Activated T-helper 2 cell treated with anti-CD3 and anti-CD28 coated beads, Interferon-gamma antibody, Interleukin-2, Interleukin-4, amounts not matched to agents 10 μg/mL and 5 μg/mL and 100 μg/mL, durations not matched to agents 14 hours and 24 hours and 36 hours (primary cell): Measurements from ENCODE around the gene DUOXA2. TPM values are rescaled to one million over a fixed set of nuclear protein-coding genes. Genes with fewer than 3 reads are reported as not detected.
"Not testable (repeated sequence)": the region's sequence is repeated elsewhere in the genome, so short reads cannot be mapped to it uniquely, and the experiment has no call there.

Source experiments
- DNase-seq: peaks from one replicate; pipeline ENCODE4 v3.0.0; 2021; ENCODE audit warnings: low spot score
- H3K27ac Mint-ChIP-seq: one replicate; pipeline ENCODE4 v1.8.0; 2021; ENCODE audit warnings: mixed read lengths
- H3K27me3 Mint-ChIP-seq: one replicate; pipeline ENCODE4 v1.8.0; 2021; ENCODE audit warnings: low read depth, mixed read lengths
- H3K36me3 Mint-ChIP-seq: one replicate; pipeline ENCODE4 v1.8.0; 2021; ENCODE audit warnings: low read depth, mixed read lengths
- H3K4me1 Mint-ChIP-seq: one replicate; pipeline ENCODE4 v1.8.0; 2021; ENCODE audit warnings: low read depth, mixed read lengths
- H3K4me3 Mint-ChIP-seq: one replicate; pipeline ENCODE4 v1.8.0; 2021; ENCODE audit warnings: low read depth, mild to moderate bottlenecking, moderate library complexity, mixed read lengths
- H3K9me3 Mint-ChIP-seq: one replicate; pipeline ENCODE4 v1.8.0; 2021; ENCODE audit warnings: mixed read lengths
- intact Hi-C: fragments of 100-400 bp; cut with micrococcal nuclease; formaldehyde crosslinking; loops from one replicate; pipeline ENCODE4 v1.15.1; 2023
- total RNA-seq: library from RNA; stranded (reverse); gene quantifications from 2 replicates; pipeline ENCODE4 v1.2.3, GENCODE V29; 2022

Gene DUOXA2
- total RNA-seq, 1 donor from 2014 or later = not detected

DNA sequence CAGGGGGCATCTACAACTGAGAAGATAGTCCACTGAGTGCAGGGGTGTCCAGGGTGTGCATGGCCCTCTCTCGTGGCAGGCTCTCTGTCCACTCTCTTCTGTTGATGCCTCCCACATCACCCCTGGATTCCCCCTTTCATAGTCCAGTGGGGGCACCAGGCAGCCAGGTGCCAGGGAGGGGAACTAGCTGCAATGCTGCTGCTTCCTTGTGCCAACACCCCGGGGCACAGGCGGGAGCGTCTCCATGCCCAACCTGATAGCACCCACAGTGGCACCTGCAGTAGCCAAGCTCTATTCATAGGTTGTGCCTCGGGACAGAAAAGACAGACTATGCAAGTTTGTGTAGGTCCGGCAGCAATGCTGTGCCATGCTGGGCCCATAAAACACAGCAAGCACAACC lies 11.9 kb upstream of the DUOXA2 start:
- H3K27ac Mint-ChIP-seq = no peak overlapping the region
- no peak for DNase-seq
- no peaks in the 10 kb centered on the region for H3K27me3 Mint-ChIP-seq
- H3K9me3 Mint-ChIP-seq = no peaks in the 10 kb centered on the region
- no peak overlapping the region for H3K4me3 Mint-ChIP-seq
- no peaks in the 10 kb centered on the region for H3K4me1 Mint-ChIP-seq
- intact Hi-C loops = no loop called here
- no peaks in the 10 kb centered on the region for H3K36me3 Mint-ChIP-seq

DNA sequence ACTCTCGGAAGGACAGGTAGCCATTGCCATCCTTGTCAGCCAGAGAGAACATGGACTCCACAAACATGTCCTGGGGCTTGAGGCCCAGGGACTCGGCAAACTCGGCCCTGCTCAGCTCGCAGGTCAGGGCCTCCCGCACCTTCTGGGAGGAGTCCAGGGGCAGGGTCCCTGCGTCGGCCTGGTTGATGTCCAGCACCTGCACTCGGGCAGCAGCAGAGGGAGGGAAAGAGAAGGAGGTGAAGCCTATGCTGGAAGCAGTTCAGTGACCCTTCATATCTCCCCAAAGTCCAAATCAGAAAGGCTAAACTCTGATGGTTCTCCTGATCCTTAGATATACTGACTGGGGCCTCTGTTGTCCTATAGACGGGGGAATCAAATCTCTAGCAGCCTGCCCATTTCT lies 10.0 kb upstream of the DUOXA2 start:
- not testable (repeated sequence) for H3K36me3 Mint-ChIP-seq, H3K27me3 Mint-ChIP-seq

DNA sequence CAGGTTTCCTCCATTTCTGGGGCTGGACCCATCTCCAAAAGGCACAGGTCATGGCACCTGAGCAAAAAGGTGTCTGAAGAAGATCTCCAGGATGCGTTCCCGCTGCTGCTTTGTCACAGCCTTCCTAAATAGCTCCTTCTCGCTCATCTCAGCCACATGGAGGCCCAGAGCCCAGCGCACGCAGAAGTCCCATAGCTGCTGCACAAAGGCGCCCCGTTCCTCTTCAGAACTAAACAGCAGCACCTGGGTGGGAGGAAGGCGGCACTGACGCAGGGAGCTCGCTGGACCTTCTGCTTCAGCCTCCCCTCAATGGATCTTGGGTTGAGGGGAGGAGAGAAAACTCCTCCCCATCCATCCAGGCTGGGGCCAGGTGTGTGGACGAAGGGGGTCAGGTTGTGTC lies 8.5 kb upstream of the DUOXA2 start:
- Mint-ChIP-seq H3K27ac (no peak overlapping the region), H3K4me1 (no peaks in the 10 kb centered on the region), H3K36me3 (no peaks in the 10 kb centered on the region), H3K27me3 (peaks cover 17% of the 10 kb centered on the region), H3K9me3 (no peaks in the 10 kb centered on the region), H3K4me3 (no peak overlapping the region)
- DNase-seq = no peak
- intact Hi-C loops = no loop called here

More for the DNA sequence above, 10.0 kb upstream of the DUOXA2 start:
- H3K4me1 Mint-ChIP-seq, intact Hi-C loops, H3K9me3 Mint-ChIP-seq, DNase-seq, H3K27ac Mint-ChIP-seq, H3K4me3 Mint-ChIP-seq: not testable (repeated sequence)

DNA sequence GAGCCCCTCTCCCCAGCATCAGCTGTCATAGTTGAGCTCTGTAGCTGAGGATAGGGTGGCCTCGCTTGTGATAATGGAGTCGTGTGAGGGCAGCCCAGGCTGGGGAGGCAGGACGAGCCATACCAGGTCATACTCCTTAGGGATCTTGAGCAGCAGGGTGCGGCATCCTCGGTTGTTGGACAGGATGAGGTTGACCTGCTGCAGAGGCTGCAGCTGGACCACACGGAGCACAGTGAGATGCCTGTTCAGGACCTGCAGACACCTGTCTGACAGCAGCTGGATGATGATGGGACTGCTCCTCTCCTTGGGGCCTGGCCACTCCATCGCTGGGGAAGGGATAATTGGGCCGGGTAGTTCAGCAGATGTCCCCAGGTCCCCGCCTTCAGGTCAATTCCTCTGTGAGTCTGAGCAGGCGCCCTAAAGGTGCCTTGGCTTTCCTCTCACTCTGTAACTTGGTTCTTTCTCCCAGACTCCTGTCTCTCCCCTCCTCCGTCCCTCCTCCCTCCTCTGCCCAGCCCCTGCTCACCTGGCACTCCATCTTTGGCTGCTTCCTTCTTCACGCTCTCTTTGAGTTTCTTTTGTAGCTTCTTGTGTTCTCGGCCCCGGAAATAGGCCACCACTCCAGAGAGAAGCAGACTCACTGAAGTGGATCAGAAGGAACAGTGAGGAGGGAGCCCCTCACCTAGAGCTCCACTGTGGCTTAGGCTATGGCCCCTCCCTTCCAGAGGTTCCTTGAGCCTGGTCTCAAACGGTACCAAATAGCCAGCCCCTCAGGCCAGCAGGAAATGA lies 7.9 kb upstream of the DUOXA2 start:
- no peaks in the 10 kb centered on the region for H3K9me3 Mint-ChIP-seq
- no peak overlapping the region for H3K27ac Mint-ChIP-seq
- no peak overlapping the region for H3K4me3 Mint-ChIP-seq
- DNase-seq = no peak
- intact Hi-C loops = no loop called here
- peaks cover 18% of the 10 kb centered on the region for H3K27me3 Mint-ChIP-seq
- no peaks in the 10 kb centered on the region for H3K36me3 Mint-ChIP-seq
- no peaks in the 10 kb centered on the region for H3K4me1 Mint-ChIP-seq

DNA sequence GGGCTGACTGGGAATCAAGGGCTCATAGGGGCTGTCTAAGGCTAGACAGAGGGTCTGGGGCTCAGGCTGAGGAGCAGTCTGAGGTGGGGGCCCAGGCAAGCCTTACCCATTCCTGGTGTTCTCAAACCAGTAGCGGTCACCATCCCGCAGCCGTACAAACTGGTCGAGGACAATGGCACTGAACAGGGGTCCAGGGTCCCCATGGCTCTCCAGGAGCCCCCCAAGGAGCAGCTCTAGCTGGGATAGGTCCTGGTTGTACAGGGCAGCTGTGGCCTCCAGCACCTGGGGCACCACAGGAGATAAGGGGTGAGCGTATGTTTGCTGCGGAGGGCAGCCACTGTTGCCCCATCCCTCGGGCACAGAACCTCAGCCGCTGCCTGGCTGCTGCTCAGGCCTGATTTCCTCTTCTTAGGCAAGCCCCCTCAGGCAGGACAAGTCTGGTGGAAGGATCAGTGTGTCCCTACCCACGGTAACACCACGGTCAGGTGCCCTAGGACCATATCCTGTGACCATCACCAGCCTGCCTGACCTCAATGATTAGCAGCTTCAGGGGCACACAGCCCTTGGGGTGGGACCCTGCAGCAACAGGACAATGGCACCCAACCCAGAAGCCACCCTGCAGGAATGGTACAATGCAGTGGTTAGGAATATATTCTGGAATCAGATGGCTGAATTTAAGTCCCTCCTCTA lies 6.0 kb upstream of the DUOXA2 start:
- no peaks in the 10 kb centered on the region for H3K36me3 Mint-ChIP-seq
- H3K27ac Mint-ChIP-seq = no peak overlapping the region
- H3K27me3 Mint-ChIP-seq = peaks cover 31% of the 10 kb centered on the region
- intact Hi-C loops = no loop called here
- DNase-seq = no peak
- H3K9me3 Mint-ChIP-seq = no peaks in the 10 kb centered on the region
- no peak overlapping the region for H3K4me3 Mint-ChIP-seq
- peaks cover 5% of the 10 kb centered on the region for H3K4me1 Mint-ChIP-seq

DNA sequence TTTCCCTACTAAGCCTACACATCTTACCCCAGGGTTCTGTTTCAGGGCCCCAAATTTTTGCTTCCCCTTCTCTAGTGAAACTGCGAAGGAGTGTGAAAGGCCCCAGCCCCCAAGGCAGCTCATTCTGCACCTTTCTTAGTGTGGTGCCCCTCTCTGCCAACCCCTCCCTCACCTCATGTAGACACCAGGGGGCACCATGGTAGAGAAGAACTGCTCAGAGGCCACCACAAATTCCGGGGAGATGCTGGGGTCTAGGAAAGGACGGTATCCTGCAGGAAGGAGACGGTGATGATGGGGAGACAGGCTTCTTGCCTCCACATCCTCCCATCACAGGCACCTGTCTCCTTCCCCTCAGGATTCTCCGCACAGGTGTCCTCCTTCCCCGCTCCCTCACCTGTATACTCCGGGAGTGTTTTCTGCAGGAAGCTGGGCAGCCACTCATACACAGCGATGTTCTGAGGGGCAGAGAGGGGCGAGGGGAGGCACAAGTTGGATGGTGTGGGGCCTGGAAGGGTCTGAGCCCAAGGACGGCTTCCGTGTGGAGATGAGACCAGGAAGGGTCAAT lies 3.8 kb upstream of the DUOXA2 start:
- H3K27ac Mint-ChIP-seq = no peak overlapping the region
- DNase-seq = no peak
- intact Hi-C loops = no loop called here

DNA sequence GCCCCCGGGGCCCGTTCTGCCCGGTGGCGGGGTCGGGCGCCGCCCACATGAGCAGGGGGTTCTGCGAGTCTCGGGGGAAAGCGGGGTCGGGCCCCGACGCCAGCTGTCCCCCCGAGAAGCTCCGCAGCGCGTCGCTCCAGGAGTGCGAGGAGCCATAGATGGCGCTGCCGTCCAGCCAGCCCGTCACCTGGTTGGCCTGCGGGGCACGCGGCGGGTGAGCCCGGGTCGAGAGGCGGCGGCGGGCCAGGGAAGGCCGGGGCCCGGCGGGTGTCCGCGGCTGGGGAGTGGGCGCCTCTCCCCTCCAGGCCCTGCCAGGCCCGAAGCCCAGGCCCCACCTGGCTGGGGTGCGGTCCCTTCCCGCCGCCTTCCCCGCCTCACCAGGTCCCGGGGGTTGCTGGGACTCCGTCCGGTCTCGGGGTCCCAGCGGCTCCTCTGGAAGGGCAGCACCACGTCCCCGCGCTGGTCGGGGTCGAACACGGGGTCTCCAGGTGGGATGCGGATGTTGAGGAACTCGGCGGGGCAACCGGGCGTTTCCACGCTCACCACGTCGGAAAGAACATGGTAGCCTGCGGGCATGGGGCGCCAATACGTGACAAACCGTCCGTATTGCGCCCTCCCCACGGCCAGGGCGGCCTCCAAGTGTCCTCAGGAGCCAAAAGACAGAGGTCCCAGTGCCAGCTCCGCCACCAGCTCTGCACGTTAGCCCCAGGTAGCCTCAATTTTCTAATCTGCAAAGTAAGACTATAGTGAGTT lies 2.6 kb upstream of the DUOXA2 start:
- no peaks in the 10 kb centered on the region for H3K36me3 Mint-ChIP-seq
- intact Hi-C loops = no loop called here
- H3K4me3 Mint-ChIP-seq = no peak overlapping the region
- no peak for DNase-seq
- peaks cover 66% of the 10 kb centered on the region for H3K27me3 Mint-ChIP-seq
- no peak overlapping the region for H3K27ac Mint-ChIP-seq
- peaks cover 11% of the 10 kb centered on the region for H3K4me1 Mint-ChIP-seq
- H3K9me3 Mint-ChIP-seq = no peaks in the 10 kb centered on the region

More for the DNA sequence above, 3.8 kb upstream of the DUOXA2 start:
- H3K9me3 Mint-ChIP-seq = no peaks in the 10 kb centered on the region
- no peak overlapping the region for H3K4me3 Mint-ChIP-seq
- peaks cover 9% of the 10 kb centered on the region for H3K4me1 Mint-ChIP-seq
- H3K27me3 Mint-ChIP-seq = peaks cover 54% of the 10 kb centered on the region
- no peaks in the 10 kb centered on the region for H3K36me3 Mint-ChIP-seq

DNA sequence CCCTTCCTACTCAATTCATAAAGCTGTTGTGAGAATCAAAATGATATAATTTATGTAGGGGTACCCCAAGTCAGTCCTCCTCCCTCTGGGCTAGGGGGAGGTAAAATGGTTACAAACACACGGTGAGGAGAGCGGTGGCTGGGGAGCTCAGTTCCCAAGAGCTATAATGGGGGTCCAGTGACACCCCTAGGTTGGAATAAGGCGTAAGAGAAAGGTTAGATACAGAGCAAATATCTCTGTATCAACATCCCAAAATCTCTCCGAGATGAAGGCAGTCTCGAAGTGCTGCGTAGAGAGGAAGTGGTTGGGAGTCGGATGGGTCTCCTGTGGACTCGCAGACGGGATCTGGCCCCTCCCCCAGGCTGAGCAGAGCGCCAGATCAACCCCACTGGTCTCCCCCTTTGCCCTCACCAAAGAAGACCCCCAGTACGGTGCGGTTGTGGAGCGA lies 2.0 kb upstream of the DUOXA2 start:
- intact Hi-C loops = no loop called here
- H3K4me3 Mint-ChIP-seq = no peak overlapping the region
- no peak for DNase-seq

DNA sequence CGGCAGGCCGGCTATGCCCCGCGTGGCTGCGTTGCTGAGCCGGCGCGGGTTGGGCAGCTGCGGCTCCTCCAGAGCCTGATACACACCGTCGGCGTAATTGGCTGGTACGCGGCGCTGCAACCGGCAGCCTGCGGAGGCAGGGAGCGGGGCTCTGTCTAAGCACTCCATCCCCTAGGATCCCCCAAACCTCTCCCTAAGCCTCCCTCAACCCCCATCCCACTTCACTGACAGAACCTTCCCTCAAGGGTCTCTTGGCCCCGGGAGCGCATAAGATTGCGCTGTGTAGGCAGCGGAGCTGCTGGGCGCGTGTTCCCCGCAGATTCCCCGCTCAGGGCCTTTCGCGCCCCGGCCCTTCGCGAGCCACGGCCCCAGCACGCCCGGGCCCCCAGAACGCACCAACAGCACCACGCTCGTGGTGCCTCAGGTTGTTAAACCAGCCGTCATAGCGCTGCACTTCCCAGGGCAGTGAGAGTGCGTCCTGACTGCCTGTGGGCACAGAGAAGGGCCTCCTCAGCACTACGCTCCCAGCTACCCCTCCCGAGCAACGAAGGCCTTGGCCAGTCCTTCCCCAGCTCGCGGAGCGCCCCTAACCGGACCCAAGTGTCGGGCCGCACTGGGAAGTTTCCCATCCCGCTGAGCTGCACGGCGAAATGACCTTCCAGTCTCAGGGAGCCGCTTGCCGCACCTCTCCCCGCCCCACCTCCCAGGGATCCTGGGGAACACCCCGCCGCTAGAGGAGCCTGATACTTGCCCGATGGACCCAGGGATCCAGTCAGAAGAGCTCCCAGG lies 1.3 kb upstream of the DUOXA2 start:
- DNase-seq = no peak
- Mint-ChIP-seq H3K4me3 (no peak overlapping the region), H3K4me1 (peaks cover 12% of the 10 kb centered on the region)

More for the DNA sequence above, 2.0 kb upstream of the DUOXA2 start:
- Mint-ChIP-seq H3K27me3 (peaks cover 68% of the 10 kb centered on the region), H3K27ac (no peak overlapping the region), H3K9me3 (no peaks in the 10 kb centered on the region), H3K4me1 (peaks cover 11% of the 10 kb centered on the region), H3K36me3 (no peaks in the 10 kb centered on the region)

DNA sequence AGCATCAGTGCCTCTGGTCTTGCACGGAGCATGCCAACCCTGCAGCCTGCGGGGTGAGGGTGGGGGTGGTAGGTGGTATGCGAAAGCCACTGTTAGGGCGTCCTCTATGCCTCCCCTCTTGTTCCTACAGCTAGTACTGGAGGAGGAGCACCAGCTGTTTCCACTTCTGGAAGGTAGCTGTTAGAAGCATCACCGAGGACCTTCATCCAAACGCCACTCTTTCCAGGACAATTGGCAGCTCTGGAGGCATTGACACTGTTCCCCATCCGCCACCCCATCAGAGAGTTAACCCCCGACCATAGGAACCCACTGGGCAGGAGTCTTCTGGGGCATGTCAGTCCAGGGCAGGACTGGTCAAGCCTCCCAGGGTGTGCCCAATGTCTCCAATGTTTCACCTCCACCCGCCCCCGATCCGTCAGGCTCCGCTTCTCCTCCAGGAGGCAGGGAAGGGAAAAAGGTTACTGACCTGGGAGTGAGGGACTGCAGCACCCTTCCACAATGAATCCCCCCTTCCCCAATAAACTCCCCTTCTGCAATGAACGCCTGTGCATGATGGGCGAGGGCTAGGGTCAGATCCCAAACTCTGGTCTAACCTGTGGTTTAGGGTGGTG lies 641 bp upstream of the DUOXA2 start:
- intact Hi-C loops = no loop called here
- no peaks in the 10 kb centered on the region for H3K36me3 Mint-ChIP-seq
- no peak for DNase-seq
- H3K4me3 Mint-ChIP-seq = no peak overlapping the region
- no peak overlapping the region for H3K27ac Mint-ChIP-seq
- H3K4me1 Mint-ChIP-seq = peaks cover 14% of the 10 kb centered on the region
- peaks cover 81% of the 10 kb centered on the region for H3K27me3 Mint-ChIP-seq
- H3K9me3 Mint-ChIP-seq = no peaks in the 10 kb centered on the region

More for the DNA sequence above, 1.3 kb upstream of the DUOXA2 start:
- H3K9me3 Mint-ChIP-seq = no peaks in the 10 kb centered on the region
- no peak overlapping the region for H3K27ac Mint-ChIP-seq
- H3K27me3 Mint-ChIP-seq = peaks cover 74% of the 10 kb centered on the region
- intact Hi-C loops = no loop called here
- H3K36me3 Mint-ChIP-seq = no peaks in the 10 kb centered on the region

DNA sequence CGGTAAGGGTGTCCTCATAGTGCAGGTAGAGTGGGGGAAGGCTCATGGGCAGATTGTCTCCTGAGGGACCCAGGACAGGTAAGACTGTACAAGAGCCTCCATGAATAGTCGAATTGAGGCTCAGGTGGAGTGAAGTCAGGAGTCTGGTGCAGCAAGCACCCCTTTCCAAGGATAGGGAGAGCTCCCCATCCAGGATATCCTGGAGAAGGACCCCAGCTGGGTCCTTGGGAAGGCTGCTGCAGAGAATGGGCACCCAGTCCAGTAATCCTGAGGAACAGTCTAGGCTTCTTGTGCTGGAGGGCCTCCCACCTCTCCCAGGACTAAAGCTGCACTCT lies 592 bp downstream of the DUOXA2 start:
- Mint-ChIP-seq H3K27me3 (peaks cover 77% of the 10 kb centered on the region), H3K9me3 (no peaks in the 10 kb centered on the region), H3K36me3 (no peaks in the 10 kb centered on the region), H3K4me3 (no peak overlapping the region), H3K4me1 (peaks cover 14% of the 10 kb centered on the region), H3K27ac (no peak overlapping the region)
- intact Hi-C loops = no loop called here
- no peak for DNase-seq

DNA sequence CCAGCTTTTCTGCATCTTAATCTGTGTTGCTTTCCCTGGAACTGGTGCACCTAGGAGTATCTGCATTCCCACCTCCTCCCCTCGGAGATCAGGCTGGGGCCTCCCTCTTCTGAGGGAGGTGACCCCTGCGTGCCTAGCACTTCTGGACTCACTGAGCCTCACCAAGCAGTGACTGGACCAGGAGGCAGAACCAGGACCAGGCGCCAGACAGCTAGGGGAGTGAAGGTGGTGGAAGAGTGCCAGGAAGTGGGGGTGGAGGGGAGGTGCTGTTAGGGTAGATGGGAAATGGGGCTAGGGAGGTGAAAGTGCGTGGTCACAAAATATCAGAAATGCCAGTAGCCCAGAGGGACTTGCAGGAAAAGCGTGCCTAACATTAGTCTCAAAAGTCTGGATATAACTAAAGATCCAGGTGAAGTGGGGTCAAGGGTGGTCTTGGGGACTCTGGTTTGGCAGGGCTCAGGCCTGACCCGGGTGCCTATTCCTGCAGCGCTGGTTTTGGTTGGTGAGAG lies 1.2 kb downstream of the DUOXA2 start:
- no peaks in the 10 kb centered on the region for H3K9me3 Mint-ChIP-seq
- H3K4me1 Mint-ChIP-seq = peaks cover 14% of the 10 kb centered on the region
- no peak overlapping the region for H3K4me3 Mint-ChIP-seq
- DNase-seq = no peak
- peaks cover 70% of the 10 kb centered on the region for H3K27me3 Mint-ChIP-seq
- intact Hi-C loops = no loop called here
- H3K27ac Mint-ChIP-seq = no peak overlapping the region
- H3K36me3 Mint-ChIP-seq = no peaks in the 10 kb centered on the region
